ENCODE data around the gene ELL2.

ELL2 gene

GRCh38 chr5:95880081-95880926, 81.3 kb downstream of the ELL2 start:
- no peak for DNase-seq (ENCODE audit: low read depth in 2 of 2)

GRCh38 chr5:95879661-95880060, 82.0 kb downstream of the ELL2 start:
- DNase-seq (ENCODE audit: low read depth in 2 of 2) = no peak

- no peak for DNase-seq (ENCODE audit: low read depth in 2 of 2)
Measured at GRCh38 chr5:95878417-95879323, 83.0 kb downstream of the ELL2 start.

GRCh38 chr5:95876782-95877181, 84.9 kb downstream of the ELL2 start:
- no peak for DNase-seq (ENCODE audit: low read depth in 2 of 2)

- no peak for DNase-seq (ENCODE audit: low read depth in 2 of 2)
Measured at GRCh38 chr5:95874246-95874645, 87.4 kb downstream of the ELL2 start.

- DNase-seq (ENCODE audit: low read depth in 2 of 2) = no peak
Measured at GRCh38 chr5:95873351-95873750, 88.3 kb downstream of the ELL2 start.

- no peak for DNase-seq (ENCODE audit: low read depth in 2 of 2)
Measured at GRCh38 chr5:95872346-95873268, 89.0 kb downstream of the ELL2 start.

GRCh38 chr5:95871146-95871806, 90.4 kb downstream of the ELL2 start:
- DNase-seq (ENCODE audit: low read depth in 2 of 2) = no peak

- DNase-seq (ENCODE audit: low read depth in 2 of 2) = peak; percentile 44 to 45
Measured at GRCh38 chr5:95870105-95870672, 91.5 kb downstream of the ELL2 start.

- DNase-seq (ENCODE audit: low read depth in 2 of 2) = peak in 1 of 2 experiments; percentile 49
Measured at GRCh38 chr5:95869173-95869855, 92.3 kb downstream of the ELL2 start.

- no peak for DNase-seq (ENCODE audit: low read depth in 2 of 2)
Measured at GRCh38 chr5:95868136-95868535, 93.5 kb downstream of the ELL2 start.

GRCh38 chr5:95866435-95867040, 95.1 kb downstream of the ELL2 start:
- DNase-seq (ENCODE audit: low read depth in 2 of 2) = no peak

GRCh38 chr5:95864944-95865504, 96.6 kb downstream of the ELL2 start:
- no peak for DNase-seq (ENCODE audit: low read depth in 2 of 2)

GRCh38 chr5:95864456-95864855, 97.2 kb downstream of the ELL2 start:
- no peak for DNase-seq (ENCODE audit: low read depth in 2 of 2)

GRCh38 chr5:95863383-95863757, 98.3 kb downstream of the ELL2 start:
- DNase-seq (ENCODE audit: low read depth in 2 of 2) = no peak

- DNase-seq (ENCODE audit: low read depth in 2 of 2) = no peak
Measured at GRCh38 chr5:95862671-95863382, 98.8 kb downstream of the ELL2 start.

- no peak for DNase-seq (ENCODE audit: low read depth in 2 of 2)
Measured at GRCh38 chr5:95861864-95862561, 99.6 kb downstream of the ELL2 start.

- DNase-seq (ENCODE audit: low read depth in 2 of 2) = no peak
Measured at GRCh38 chr5:95861221-95861863, 100.3 kb downstream of the ELL2 start.
